T-helper 1 cell treated with Interleukin-12 subunit alpha and Interleukin-12 subunit beta and Interleukin-4 antibody, amounts not matched to agents 30 μg/mL and 1 μg/mL, for 36 hours (primary cell): ENCODE measurements around the gene RPA1.
A peak's percentile ranks its signal among the peaks of the same experiment; 100 is the strongest.

ENCODE experiments used
- H3K27ac Mint-ChIP-seq: one replicate; pipeline ENCODE4 v1.8.0; 2021; ENCODE audit warnings: mild to moderate bottlenecking, mixed read lengths
- H3K27me3 Mint-ChIP-seq: one replicate; pipeline ENCODE4 v1.8.0; 2021; ENCODE audit warnings: low read depth, mixed read lengths
- H3K36me3 Mint-ChIP-seq: one replicate; pipeline ENCODE4 v1.8.0; 2021; ENCODE audit warnings: low read depth, mixed read lengths
- H3K4me1 Mint-ChIP-seq: one replicate; pipeline ENCODE4 v1.8.0; 2021; ENCODE audit warnings: low read depth, mixed read lengths
- H3K4me3 Mint-ChIP-seq: one replicate; pipeline ENCODE4 v1.8.0; 2021; ENCODE audit warnings: mild to moderate bottlenecking, moderate library complexity, mixed read lengths
- H3K9me3 Mint-ChIP-seq: one replicate; pipeline ENCODE4 v1.8.0; 2021; ENCODE audit warnings: mixed read lengths

The RPA1 gene

DNA sequence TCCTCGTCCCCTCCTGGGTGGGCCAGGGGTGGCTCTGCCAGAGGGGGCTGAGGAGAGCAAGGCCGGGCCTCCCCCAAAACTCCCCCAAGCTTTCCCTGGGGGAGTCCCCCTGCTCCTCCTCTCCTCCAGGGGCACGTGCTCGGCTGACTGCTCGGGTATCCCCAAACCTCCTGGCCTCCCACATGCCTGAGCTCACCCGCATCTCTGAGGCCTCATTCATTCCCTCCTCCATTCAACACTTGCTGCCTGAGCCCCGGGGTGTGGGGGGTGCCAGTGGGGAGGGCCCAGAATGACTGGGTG, 112.2 kb downstream of the RPA1 start:
- Mint-ChIP-seq H3K4me3 (no peak overlapping the region), H3K36me3 (no peaks in the 10 kb centered on the region), H3K27me3 (no peaks in the 10 kb centered on the region)

DNA sequence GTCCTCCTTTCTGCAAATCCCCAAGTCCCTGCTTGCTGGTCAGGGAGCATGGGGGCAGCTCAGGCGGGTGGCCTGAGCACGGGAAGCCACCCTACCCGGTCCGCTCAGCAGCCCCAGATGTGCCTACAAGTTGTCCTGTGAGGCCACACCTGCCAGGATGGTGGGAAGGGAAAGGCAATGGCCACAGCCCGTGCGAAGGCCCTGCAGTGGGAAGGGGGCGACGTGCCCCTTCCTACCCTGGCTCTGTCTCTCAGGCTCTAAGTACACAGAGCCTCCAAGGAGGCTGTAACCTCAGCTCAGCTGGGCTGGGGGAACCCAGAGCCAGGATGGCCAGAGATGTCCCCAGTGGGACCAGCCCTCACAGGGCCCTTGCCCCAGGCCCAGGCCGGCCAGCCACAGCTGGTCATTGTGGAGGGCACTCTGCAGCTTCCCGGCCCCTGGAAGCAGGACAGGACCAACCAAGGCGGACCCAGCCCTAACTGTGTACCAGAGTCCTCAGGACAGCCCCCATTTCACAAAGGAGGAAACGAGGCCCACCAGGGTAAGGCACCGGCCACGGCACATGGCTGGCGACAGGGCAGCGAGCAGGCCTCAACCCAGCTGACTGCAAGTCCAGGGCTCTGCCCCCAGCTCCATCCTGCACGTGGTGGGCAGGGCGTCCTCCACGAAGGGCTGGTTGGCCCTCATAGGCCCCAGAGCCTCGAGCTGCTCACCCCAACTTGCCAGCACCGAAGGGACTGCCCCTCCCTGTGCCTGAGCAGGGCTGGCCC, 113.0 kb downstream of the RPA1 start:
- H3K4me1 Mint-ChIP-seq = no peaks in the 10 kb centered on the region
- no peaks in the 10 kb centered on the region for H3K36me3 Mint-ChIP-seq
- no peaks in the 10 kb centered on the region for H3K9me3 Mint-ChIP-seq

More for the DNA sequence above, 112.2 kb downstream of the RPA1 start:
- Mint-ChIP-seq H3K4me1 (no peaks in the 10 kb centered on the region), H3K27ac (no peak overlapping the region), H3K9me3 (no peaks in the 10 kb centered on the region)

GRCh38 chr17:1943436-1943831, 113.6 kb downstream of the RPA1 start:
- no peak overlapping the region for H3K27ac Mint-ChIP-seq
- no peaks in the 10 kb centered on the region for H3K36me3 Mint-ChIP-seq
- no peaks in the 10 kb centered on the region for H3K4me1 Mint-ChIP-seq
- H3K9me3 Mint-ChIP-seq = no peaks in the 10 kb centered on the region
- no peaks in the 10 kb centered on the region for H3K27me3 Mint-ChIP-seq
- no peak overlapping the region for H3K4me3 Mint-ChIP-seq

More for the DNA sequence above, 113.0 kb downstream of the RPA1 start:
- Mint-ChIP-seq H3K27ac (no peak overlapping the region), H3K27me3 (no peaks in the 10 kb centered on the region), H3K4me3 (no peak overlapping the region)

- Mint-ChIP-seq H3K9me3 (no peaks in the 10 kb centered on the region), H3K4me3 (no peak overlapping the region), H3K27me3 (no peaks in the 10 kb centered on the region), H3K27ac (peak overlapping the region; percentile 50), H3K36me3 (no peaks in the 10 kb centered on the region), H3K4me1 (no peaks in the 10 kb centered on the region)
Measured at GRCh38 chr17:1945621-1946020, 115.8 kb downstream of the RPA1 start.

GRCh38 chr17:1946021-1946932, 116.5 kb downstream of the RPA1 start:
- Mint-ChIP-seq H3K36me3 (no peaks in the 10 kb centered on the region), H3K27me3 (no peaks in the 10 kb centered on the region), H3K4me3 (no peak overlapping the region), H3K9me3 (no peaks in the 10 kb centered on the region), H3K4me1 (no peaks in the 10 kb centered on the region), H3K27ac (no peak overlapping the region)

- Mint-ChIP-seq H3K36me3 (no peaks in the 10 kb centered on the region), H3K27ac (no peak overlapping the region), H3K9me3 (no peaks in the 10 kb centered on the region), H3K27me3 (no peaks in the 10 kb centered on the region), H3K4me1 (no peaks in the 10 kb centered on the region), H3K4me3 (no peak overlapping the region)
Measured at GRCh38 chr17:1947229-1947742, 117.5 kb downstream of the RPA1 start.

- Mint-ChIP-seq H3K4me1 (no peaks in the 10 kb centered on the region), H3K27ac (no peak overlapping the region), H3K9me3 (no peaks in the 10 kb centered on the region), H3K4me3 (no peak overlapping the region), H3K36me3 (no peaks in the 10 kb centered on the region), H3K27me3 (no peaks in the 10 kb centered on the region)
Measured at GRCh38 chr17:1947743-1948516, 118.1 kb downstream of the RPA1 start.

- Mint-ChIP-seq H3K27me3 (no peaks in the 10 kb centered on the region), H3K4me1 (no peaks in the 10 kb centered on the region), H3K36me3 (no peaks in the 10 kb centered on the region), H3K9me3 (no peaks in the 10 kb centered on the region), H3K27ac (no peak overlapping the region), H3K4me3 (no peak overlapping the region)
Measured at GRCh38 chr17:1948517-1948825, 118.7 kb downstream of the RPA1 start.
